GM15510 (cell line): ENCODE results near the gene RAB8A.
A peak's percentile ranks its signal among the peaks of the same experiment; 100 is the strongest.

Experiments
- POLR2A ChIP-seq: IDR thresholded peaks from 3 replicates; pipeline ENCODE4 v1.6.1; 2011; ENCODE audit warnings: borderline replicate concordance; ENCODE audit not compliant: insufficient read length; ENCODE audit errors: extremely low read depth

RAB8A gene

GRCh38 chr19:16121967-16122366, 10.3 kb downstream of the RAB8A start:
- TF ChIP-seq POLR2A: no peak

- TF ChIP-seq POLR2A: no peak
Measured at GRCh38 chr19:16124953-16125352, 13.3 kb downstream of the RAB8A start.

GRCh38 chr19:16125737-16126495, 14.2 kb downstream of the RAB8A start:
- no peak for TF ChIP-seq POLR2A

GRCh38 chr19:16127080-16127479, 15.4 kb downstream of the RAB8A start:
- no peak for TF ChIP-seq POLR2A

- no peak for TF ChIP-seq POLR2A
Measured at GRCh38 chr19:16127776-16128371, 16.2 kb downstream of the RAB8A start.

GRCh38 chr19:16131648-16132047, 20.0 kb downstream of the RAB8A start:
- TF ChIP-seq POLR2A: no peak

GRCh38 chr19:16133818-16134217, 22.1 kb downstream of the RAB8A start:
- no peak for TF ChIP-seq POLR2A

GRCh38 chr19:16134510-16134909, 22.8 kb downstream of the RAB8A start:
- no peak for TF ChIP-seq POLR2A

- no peak for TF ChIP-seq POLR2A
Measured at GRCh38 chr19:16135430-16136127, 23.9 kb downstream of the RAB8A start.

GRCh38 chr19:16136185-16136999, 24.7 kb downstream of the RAB8A start:
- no peak for TF ChIP-seq POLR2A

GRCh38 chr19:16139752-16140151, 28.1 kb downstream of the RAB8A start:
- TF ChIP-seq POLR2A: no peak

- TF ChIP-seq POLR2A: peak; percentile 16
Measured at GRCh38 chr19:16141043-16141442, 29.4 kb downstream of the RAB8A start.

- TF ChIP-seq POLR2A: no peak
Measured at GRCh38 chr19:16142032-16142580, 30.4 kb downstream of the RAB8A start.

GRCh38 chr19:16143399-16144215, 31.9 kb downstream of the RAB8A start, which contains the start of gene HSH2D:
Gene HSH2D, plus strand, starts transcription at chr19:16143685. Its CDS starts 5,066 bp downstream, at chr19:16148751.
- TF ChIP-seq POLR2A: peak; percentile 85
